Bronchial epithelial cell (primary cell): ENCODE results near the gene SHMT1. TPM values are rescaled to one million over a fixed set of nuclear protein-coding genes. Genes with fewer than 3 reads are reported as not detected.

Source experiments
- DNase-seq: peaks from one replicate; pipeline ENCODE4 v3.0.0-alpha.2; 2010; ENCODE audit warnings: low read depth
- FAIRE-seq: peaks from 2 replicates; lab custom pipeline; 2011; peaks lifted over from hg19 to GRCh38; lab: Jason Lieb, UNC
- H3K27me3 ChIP-seq: 2 replicates; pipeline ENCODE4 v1.5.1; 2011; ENCODE audit warnings: low read length; ENCODE audit not compliant: control insufficient read depth, insufficient read depth
- H3K36me3 ChIP-seq: 2 replicates; pipeline ENCODE4 v1.5.1; 2011; ENCODE audit warnings: low read length; ENCODE audit not compliant: control insufficient read depth, insufficient read depth
- H3K4me3 ChIP-seq: 2 replicates; pipeline ENCODE4 v1.5.1; 2011; ENCODE audit warnings: mild to moderate bottlenecking, low read depth, low read length, control low read depth
- CTCF ChIP-seq: IDR thresholded peaks from 2 replicates; pipeline ENCODE4 v1.5.1; 2011; ENCODE audit warnings: mild to moderate bottlenecking, moderate library complexity, low read length, control low read depth, inconsistent platforms; ENCODE audit not compliant: insufficient read depth, severe bottlenecking
- total RNA-seq: library from RNA; depleted of rRNA; stranded (reverse); fragments of >200 nt; gene quantifications from 2 replicates; pipeline ENCODE4 v1.2.1, GENCODE V29; 2014

SHMT1 gene
- total RNA-seq, 1 donor from 2014 or later: 15.3 TPM

- FAIRE-seq (peak; percentile 90), DNase-seq (no peak)
- TF ChIP-seq CTCF: no peak
- H3K36me3 ChIP-seq: peaks cover 19% of the 10 kb centered on the region
- H3K27me3 ChIP-seq: no peaks in the 10 kb centered on the region
- H3K4me3 ChIP-seq: no peak overlapping the region
Measured at GRCh38 chr17:18318771-18319450, 44.4 kb downstream of the SHMT1 start.

GRCh38 chr17:18318117-18318516 is 45.2 kb downstream of the SHMT1 start:
- no peak for TF ChIP-seq CTCF
- Histone ChIP-seq H3K4me3 (no peak overlapping the region), H3K36me3 (peaks cover 14% of the 10 kb centered on the region), H3K27me3 (no peaks in the 10 kb centered on the region)
- DNase-seq (no peak), FAIRE-seq (no peak)

- no peaks in the 10 kb centered on the region for H3K27me3 ChIP-seq
- no peak for DNase-seq
- peak overlapping the region; percentile 89 for H3K4me3 ChIP-seq
- peaks cover 19% of the 10 kb centered on the region for H3K36me3 ChIP-seq
- no peak for FAIRE-seq
- no peak for TF ChIP-seq CTCF
Measured at GRCh38 chr17:18315961-18316360, 47.4 kb downstream of the SHMT1 start.

- DNase-seq (no peak), FAIRE-seq (no peak)
- Histone ChIP-seq H3K27me3 (no peaks in the 10 kb centered on the region), H3K36me3 (peaks cover 19% of the 10 kb centered on the region), H3K4me3 (peak overlapping the region; percentile 89)
- TF ChIP-seq CTCF: no peak
Measured at GRCh38 chr17:18315562-18315922, 47.8 kb downstream of the SHMT1 start.

GRCh38 chr17:18314731-18315561 is 48.4 kb downstream of the SHMT1 start, which contains the start of the genes SMCR8 and TOP3A:
TSS of gene SMCR8 (plus strand) at chr17:18315293. CDS start at chr17:18315790, 497 bp downstream.
TSS of gene TOP3A (minus strand) at chr17:18314994. CDS start at chr17:18314778, 216 bp downstream.
- peaks cover 19% of the 10 kb centered on the region for H3K36me3 ChIP-seq
- FAIRE-seq: no peak

More at GRCh38 chr17:18314731-18315561, 48.4 kb downstream of the SHMT1 start, which contains the start of the genes SMCR8 and TOP3A:
- peak; percentile 96 for DNase-seq
- Histone ChIP-seq H3K4me3 (peak within 1 kb of the TSS; percentile 89), H3K27me3 (no peaks in the 10 kb centered on the region)
- no peak for TF ChIP-seq CTCF
